CD4-positive, alpha-beta T cell (primary cell): ENCODE measurements around the gene DCTPP1. TPM values are rescaled to one million over a fixed set of nuclear protein-coding genes. Genes with fewer than 3 reads are reported as not detected.
A peak's percentile ranks its signal among the peaks of the same experiment; 100 is the strongest.
"Not testable (repeated sequence)": the region's sequence is repeated elsewhere in the genome, so short reads cannot be mapped to it uniquely, and the experiment has no call there.

Experiments
- ATAC-seq: fragments of 200-7000 bp; cut with Tn5 transposase; one replicate; pipeline ENCODE4 v1.10.0; 2022; ENCODE audit warnings: mild to moderate bottlenecking; ENCODE audit not compliant: poor library complexity
- CTCF ChIA-PET: fragments of 350-600 bp; sonication (Branson Sonifier 250); formaldehyde crosslinking; loops from one replicate; lab custom pipeline; 2021; ENCODE audit warnings: antibody characterized with exemption, inconsistent platforms; lab: Charles Lee
- POLR2A ChIA-PET: fragments of 350-600 bp; sonication (Branson Sonifier 250); formaldehyde crosslinking; loops from one replicate; lab custom pipeline; 2021; ENCODE audit warnings: antibody characterized with exemption, inconsistent platforms; lab: Charles Lee
- DNase-seq, 14 experiments: peaks; one replicate each; pipeline ENCODE4 v3.0.0-alpha.2; 2013 to 2020; ENCODE audit warnings: mixed read lengths in 2 of 14
- H3K27ac ChIP-seq, 2 donors: one replicate each; pipeline versions ENCODE4 v1.5.1 to v1.7.0; 2013; ENCODE audit warnings: low read length in 2 of 2, low read depth in 1 of 2, mild to moderate bottlenecking in 1 of 2
- H3K27me3 ChIP-seq, 2 experiments: 1 replicate in 1 of 2; 2 replicates in 1 of 2; pipeline versions ENCODE4 v1.6.1 to v1.7.0; 2013; ENCODE audit warnings: low read length in 2 of 2, control low read depth in 1 of 2, mild to moderate bottlenecking in 1 of 2, moderate library complexity in 1 of 2; ENCODE audit not compliant: insufficient read depth in 2 of 2, control insufficient read depth in 1 of 2
- H3K36me3 ChIP-seq: one replicate; pipeline ENCODE4 v1.6.1; 2013; ENCODE audit warnings: low read length, control low read depth; ENCODE audit not compliant: insufficient read depth
- H3K4me1 ChIP-seq: one replicate; pipeline ENCODE4 v1.6.1; 2013; ENCODE audit warnings: low read length, control low read depth; ENCODE audit not compliant: insufficient read depth
- H3K4me3 ChIP-seq: one replicate; pipeline ENCODE4 v1.5.1; 2013; ENCODE audit warnings: mild to moderate bottlenecking, low read length, moderate library complexity
- H3K9me3 ChIP-seq, 2 experiments: 1 replicate in 1 of 2; 2 replicates in 1 of 2; pipeline versions ENCODE4 v1.6.1 to v1.7.0; 2013; ENCODE audit warnings: low read length in 2 of 2, mild to moderate bottlenecking in 2 of 2, control low read depth in 1 of 2, moderate library complexity in 1 of 2; ENCODE audit not compliant: control insufficient read depth in 1 of 2, insufficient read depth in 1 of 2
- H3K27ac Mint-ChIP-seq: one replicate; pipeline ENCODE4 v1.8.0; 2020; ENCODE audit warnings: mixed read lengths
- H3K27me3 Mint-ChIP-seq: one replicate; pipeline ENCODE4 v1.8.0; 2021; ENCODE audit warnings: mixed read lengths
- H3K36me3 Mint-ChIP-seq: one replicate; pipeline ENCODE4 v1.8.0; 2021; ENCODE audit warnings: low read depth, mixed read lengths
- H3K4me1 Mint-ChIP-seq: one replicate; pipeline ENCODE4 v1.8.0; 2021; ENCODE audit warnings: low read depth, mixed read lengths
- H3K4me3 Mint-ChIP-seq: one replicate; pipeline ENCODE4 v1.8.0; 2020; ENCODE audit warnings: mild to moderate bottlenecking, mixed read lengths
- H3K9me3 Mint-ChIP-seq: one replicate; pipeline ENCODE4 v1.8.0; 2020; ENCODE audit warnings: mixed read lengths
- CTCF ChIP-seq: fragments of 200-600 bp; IDR thresholded peaks from one replicate; pipeline ENCODE4 v1.8.0; 2022; ENCODE audit warnings: antibody characterized with exemption, mild to moderate bottlenecking
- intact Hi-C, 2 experiments: fragments of 100-400 bp; cut with DNase I in 1 of 2; cut with micrococcal nuclease in 1 of 2; formaldehyde crosslinking; loops; one replicate each; pipeline versions ENCODE4 v1.15.1 to v1.9.0; 2023 to 2025; cut with DNase I, micrococcal nuclease
- polyA plus RNA-seq, 2 donors: library from polyadenylated mRNA; unstranded; fragments of 120-200 nt; gene quantifications; one replicate each; pipeline ENCODE4 v1.2.1, GENCODE V29; 2013
- total RNA-seq, 174 experiments: library from RNA in 2 of 174; stranded (reverse) in 2 of 174; gene quantifications; one replicate each; pipeline ENCODE4 v1.2.3 and lab custom pipeline; 2021 to 2026

DCTPP1 gene
- 1 to 10 TPM; 5.4 to 6.5 TPM for total RNA-seq
- polyA plus RNA-seq (2013, experiment 1 of 2): 22.5 TPM
- 20.6 TPM for polyA plus RNA-seq (2013, experiment 2 of 2)
- total RNA-seq (lab: John Stamatoyannopoulos, UW): 4.7 to 127 (median 15.0) reads per million in 172 experiments

- Mint-ChIP-seq H3K4me1 (peaks cover 21% of the 10 kb centered on the region), H3K27ac (no peak within 1 kb of the TSS), H3K36me3 (peaks cover 18% of the 10 kb centered on the region), H3K4me3 (no peak within 1 kb of the TSS), H3K27me3 (no peaks in the 10 kb centered on the region), H3K9me3 (no peaks in the 10 kb centered on the region)
- DNase-seq (peak; percentile 89 to 99 (median 93)), ATAC-seq (peak; percentile 96)
- H3K27me3 ChIP-seq: no peaks in the 10 kb centered on the region
- peak; percentile 75 for TF ChIP-seq CTCF
- peak within 1 kb of the TSS; percentile 70 to 81 for H3K27ac ChIP-seq
- peaks cover 38% of the 10 kb centered on the region for H3K4me1 ChIP-seq
- H3K4me3 ChIP-seq: peak within 1 kb of the TSS; percentile 97
- H3K36me3 ChIP-seq: peaks cover 19% of the 10 kb centered on the region
- intact Hi-C loops: loop anchor here (1.0 to 10.0 kb wide), 14 partner anchors 15 to 265 kb away; partner anchors contain the start of genes ITGAL (in 2 of the 2), SEPHS2 (in 2 of the 2), FBRS (in 1 of the 2) and SRCAP (in 1 of the 2)
- no peaks in the 10 kb centered on the region for H3K9me3 ChIP-seq
- ChIA-PET CTCF (interaction anchor here (0.6 to 2.4 kb wide), 45 partner anchors 9 to 339 kb away, joined by 3 to 28 read pairs (median 5); partner anchors contain the start of genes ITGAL, PRR14, SEPHS2 and SEPTIN1), POLR2A (interaction anchor here (0.6 to 2.9 kb wide), 49 partner anchors 9 to 753 kb away, joined by 3 to 119 read pairs (median 6); partner anchors contain the start of genes ALDOA, CD2BP2, CORO1A and FBRS)
These were observed at the start of gene DCTPP1 for GRCh38 chr16:30429678-30430427. TSS of gene DCTPP1 (minus strand) at chr16:30430030. CDS start at chr16:30429980, 50 bp downstream.

- Mint-ChIP-seq H3K27ac (no peak overlapping the region), H3K4me3 (peak overlapping the region; percentile 37), H3K9me3 (no peaks in the 10 kb centered on the region), H3K4me1 (peaks cover 44% of the 10 kb centered on the region), H3K36me3 (peaks cover 84% of the 10 kb centered on the region), H3K27me3 (no peaks in the 10 kb centered on the region)
- Histone ChIP-seq H3K4me3 (no peak overlapping the region), H3K9me3 (no peaks in the 10 kb centered on the region), H3K27ac (no peak overlapping the region), H3K4me1 (peaks cover 87% of the 10 kb centered on the region), H3K27me3 (no peaks in the 10 kb centered on the region), H3K36me3 (peaks cover 84% of the 10 kb centered on the region)
- ATAC-seq: no peak
- intact Hi-C loops: no loop called here
- POLR2A ChIA-PET: interaction anchor here (1.1 to 2.7 kb wide), 3 partner anchors 21 to 57 kb away, joined by 5 to 15 read pairs (median 5); partner anchors contain the start of gene SEPHS2
- no peak for DNase-seq
- CTCF ChIA-PET: interaction anchor here (0.6 kb wide), 1 partner anchor 419 kb away, joined by 4 read pairs; no protein-coding TSS in a partner anchor
- no peak for TF ChIP-seq CTCF
These were observed 49.1 kb upstream of the DCTPP1 start for GRCh38 chr16:30478766-30479478.

GRCh38 chr16:30477773-30478172 is 47.9 kb upstream of the DCTPP1 start:
- H3K27ac ChIP-seq: peak overlapping the region in 1 of 2 donors; percentile 4
- H3K4me3 Mint-ChIP-seq, intact Hi-C loops: not testable (repeated sequence)

More at GRCh38 chr16:30477773-30478172, 47.9 kb upstream of the DCTPP1 start:
- H3K27ac Mint-ChIP-seq: peak overlapping the region; percentile 77
- not testable (repeated sequence) for H3K4me3 ChIP-seq, H3K9me3 Mint-ChIP-seq, DNase-seq, ATAC-seq, H3K27me3 ChIP-seq, H3K27me3 Mint-ChIP-seq, H3K9me3 ChIP-seq
- CTCF ChIA-PET: interaction anchor here (0.7 to 1.0 kb wide), 2 partner anchors 17 to 48 kb away, joined by 3 to 6 read pairs; partner anchors contain the start of gene DCTPP1
- POLR2A ChIA-PET: interaction anchor here (1.1 to 3.1 kb wide), 3 partner anchors 19 to 23 kb away, joined by 4 to 25 read pairs (median 6); no protein-coding TSS in a partner anchor
- Histone ChIP-seq H3K36me3 (peaks cover 73% of the 10 kb centered on the region), H3K4me1 (peaks cover 87% of the 10 kb centered on the region)
- peaks cover 54% of the 10 kb centered on the region for H3K4me1 Mint-ChIP-seq
- H3K36me3 Mint-ChIP-seq: peaks cover 85% of the 10 kb centered on the region
